Activated T-helper 17 cell treated with anti-CD3 and anti-CD28 coated beads, Interleukin-2, amount 50 U/mL, for 72 hours (primary cell): ENCODE measurements around the gene SRPX2. TPM values are rescaled to one million over a fixed set of nuclear protein-coding genes. Genes with fewer than 3 reads are reported as not detected.

Source experiments
- ATAC-seq: fragments of 150-1000 bp; cut with Tn5 transposase; replicated peaks from 2 replicates; pipeline ENCODE4 v1.10.0; 2021; ENCODE audit warnings: mild to moderate bottlenecking, moderate library complexity
- H3K27ac Mint-ChIP-seq: one replicate; pipeline ENCODE4 v1.8.0; 2022; ENCODE audit warnings: mixed read lengths
- H3K27me3 Mint-ChIP-seq: one replicate; pipeline ENCODE4 v1.8.0; 2022; ENCODE audit warnings: mixed read lengths
- H3K36me3 Mint-ChIP-seq: one replicate; pipeline ENCODE4 v1.8.0; 2022; ENCODE audit warnings: low read depth, mild to moderate bottlenecking, mixed read lengths
- H3K4me1 Mint-ChIP-seq: one replicate; pipeline ENCODE4 v1.8.0; 2022; ENCODE audit warnings: mixed read lengths
- H3K4me3 Mint-ChIP-seq: one replicate; pipeline ENCODE4 v1.8.0; 2022; ENCODE audit warnings: mild to moderate bottlenecking, mixed read lengths
- H3K9me3 Mint-ChIP-seq: one replicate; pipeline ENCODE4 v1.8.0; 2022; ENCODE audit warnings: mixed read lengths
- total RNA-seq, 2 donors: library from RNA; stranded (reverse); gene quantifications; one replicate each; pipeline ENCODE4 v1.2.3, GENCODE V29; 2022

The SRPX2 gene
- total RNA-seq, 2 donors from 2014 or later: not detected

GRCh38 chrX:100642290-100642689, 1.7 kb upstream of the SRPX2 start:
- Mint-ChIP-seq H3K27ac (no peak overlapping the region), H3K9me3 (no peaks in the 10 kb centered on the region), H3K4me3 (no peak overlapping the region), H3K4me1 (no peaks in the 10 kb centered on the region), H3K36me3 (no peaks in the 10 kb centered on the region), H3K27me3 (peaks cover 29% of the 10 kb centered on the region)
- ATAC-seq: no peak

DNA sequence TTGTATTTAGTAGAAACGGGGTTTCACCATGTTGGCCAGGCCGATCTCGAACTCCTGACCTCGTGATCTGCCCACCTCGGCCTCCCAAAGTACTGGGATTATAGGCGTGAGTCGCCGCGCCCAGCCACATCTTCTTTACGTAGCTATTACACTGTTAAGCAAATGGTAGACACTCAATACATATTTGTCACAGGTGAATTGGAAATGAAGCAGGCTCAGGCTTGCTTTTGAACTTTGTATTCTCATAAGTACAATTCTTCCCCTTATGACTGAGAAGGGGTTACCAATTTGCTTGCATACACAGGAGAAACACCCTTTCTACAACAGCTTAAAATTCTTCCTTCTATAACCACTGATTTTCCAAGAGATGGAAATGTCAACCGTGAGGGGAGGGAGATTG, 787 bp upstream of the SRPX2 start:
- Mint-ChIP-seq H3K27ac (no peak overlapping the region), H3K36me3 (no peaks in the 10 kb centered on the region), H3K27me3 (peaks cover 29% of the 10 kb centered on the region), H3K9me3 (no peaks in the 10 kb centered on the region), H3K4me3 (no peak overlapping the region), H3K4me1 (no peaks in the 10 kb centered on the region)
- no peak for ATAC-seq

- no peaks in the 10 kb centered on the region for H3K9me3 Mint-ChIP-seq
- no peak overlapping the region for H3K4me3 Mint-ChIP-seq
- H3K4me1 Mint-ChIP-seq: no peaks in the 10 kb centered on the region
- peaks cover 24% of the 10 kb centered on the region for H3K27me3 Mint-ChIP-seq
- no peak overlapping the region for H3K27ac Mint-ChIP-seq
- no peak for ATAC-seq
- no peaks in the 10 kb centered on the region for H3K36me3 Mint-ChIP-seq
These were observed 1.1 kb downstream of the SRPX2 start for GRCh38 chrX:100645106-100645505.

DNA sequence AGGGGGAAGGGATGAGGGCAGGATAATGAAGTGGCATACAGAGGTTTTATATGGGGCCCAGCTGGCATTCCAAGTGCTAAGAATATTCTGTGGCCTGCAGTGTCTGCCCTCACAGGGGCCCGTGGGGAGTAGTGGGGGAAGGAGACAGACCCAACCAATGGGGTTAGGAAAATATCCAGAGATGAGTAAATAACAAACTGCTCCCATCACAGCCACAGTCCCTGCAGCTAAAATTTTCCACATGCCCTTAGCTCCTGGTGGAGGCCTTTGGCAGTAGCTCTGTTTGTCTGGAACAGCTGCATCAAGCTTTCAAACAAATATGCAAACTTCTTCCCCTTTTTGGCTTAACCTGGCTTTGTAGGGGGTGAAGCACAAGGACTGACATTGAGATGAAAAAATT, 3.1 kb downstream of the SRPX2 start:
- H3K36me3 Mint-ChIP-seq: no peaks in the 10 kb centered on the region
- H3K4me3 Mint-ChIP-seq: no peak overlapping the region
- H3K27ac Mint-ChIP-seq: no peak overlapping the region
- ATAC-seq: no peak
- H3K27me3 Mint-ChIP-seq: peaks cover 17% of the 10 kb centered on the region
- no peaks in the 10 kb centered on the region for H3K9me3 Mint-ChIP-seq
- no peaks in the 10 kb centered on the region for H3K4me1 Mint-ChIP-seq

- H3K27me3 Mint-ChIP-seq: peaks cover 12% of the 10 kb centered on the region
- H3K27ac Mint-ChIP-seq: no peak overlapping the region
- H3K4me3 Mint-ChIP-seq: no peak overlapping the region
- no peak for ATAC-seq
- H3K9me3 Mint-ChIP-seq: no peaks in the 10 kb centered on the region
- no peaks in the 10 kb centered on the region for H3K36me3 Mint-ChIP-seq
- H3K4me1 Mint-ChIP-seq: no peaks in the 10 kb centered on the region
These were observed 3.7 kb downstream of the SRPX2 start for GRCh38 chrX:100647739-100648138.

GRCh38 chrX:100648458-100649417, 4.7 kb downstream of the SRPX2 start:
- Mint-ChIP-seq H3K36me3 (no peaks in the 10 kb centered on the region), H3K27me3 (peaks cover 12% of the 10 kb centered on the region), H3K9me3 (no peaks in the 10 kb centered on the region), H3K4me1 (no peaks in the 10 kb centered on the region), H3K27ac (no peak overlapping the region), H3K4me3 (no peak overlapping the region)
- ATAC-seq: no peak

- H3K4me3 Mint-ChIP-seq: no peak overlapping the region
- no peaks in the 10 kb centered on the region for H3K36me3 Mint-ChIP-seq
- H3K27me3 Mint-ChIP-seq: peaks cover 4% of the 10 kb centered on the region
- ATAC-seq: no peak
- no peaks in the 10 kb centered on the region for H3K9me3 Mint-ChIP-seq
- no peak overlapping the region for H3K27ac Mint-ChIP-seq
- H3K4me1 Mint-ChIP-seq: no peaks in the 10 kb centered on the region
These were observed 5.8 kb downstream of the SRPX2 start for GRCh38 chrX:100649550-100650356.

- no peaks in the 10 kb centered on the region for H3K27me3 Mint-ChIP-seq
- H3K4me1 Mint-ChIP-seq: no peaks in the 10 kb centered on the region
- no peak overlapping the region for H3K27ac Mint-ChIP-seq
- no peak overlapping the region for H3K4me3 Mint-ChIP-seq
- ATAC-seq: no peak
- H3K9me3 Mint-ChIP-seq: no peaks in the 10 kb centered on the region
- H3K36me3 Mint-ChIP-seq: no peaks in the 10 kb centered on the region
These were observed 6.8 kb downstream of the SRPX2 start for GRCh38 chrX:100650841-100651240.

- Mint-ChIP-seq H3K9me3 (no peaks in the 10 kb centered on the region), H3K27me3 (no peaks in the 10 kb centered on the region), H3K4me3 (no peak overlapping the region), H3K27ac (no peak overlapping the region), H3K4me1 (no peaks in the 10 kb centered on the region), H3K36me3 (no peaks in the 10 kb centered on the region)
- no peak for ATAC-seq
These were observed 8.3 kb downstream of the SRPX2 start for GRCh38 chrX:100652266-100652665.

- no peaks in the 10 kb centered on the region for H3K4me1 Mint-ChIP-seq
- no peak overlapping the region for H3K27ac Mint-ChIP-seq
- no peaks in the 10 kb centered on the region for H3K36me3 Mint-ChIP-seq
- H3K4me3 Mint-ChIP-seq: no peak overlapping the region
- no peaks in the 10 kb centered on the region for H3K27me3 Mint-ChIP-seq
- no peak for ATAC-seq
- no peaks in the 10 kb centered on the region for H3K9me3 Mint-ChIP-seq
These were observed 10.3 kb downstream of the SRPX2 start for GRCh38 chrX:100654261-100654660.

- no peak overlapping the region for H3K27ac Mint-ChIP-seq
- peaks cover 3% of the 10 kb centered on the region for H3K27me3 Mint-ChIP-seq
- no peak for ATAC-seq
- H3K36me3 Mint-ChIP-seq: no peaks in the 10 kb centered on the region
- no peak overlapping the region for H3K4me3 Mint-ChIP-seq
- no peaks in the 10 kb centered on the region for H3K4me1 Mint-ChIP-seq
- H3K9me3 Mint-ChIP-seq: no peaks in the 10 kb centered on the region
These were observed 15.0 kb downstream of the SRPX2 start for GRCh38 chrX:100658941-100659381.

GRCh38 chrX:100659431-100660137, 15.6 kb downstream of the SRPX2 start:
- no peak for ATAC-seq
- peaks cover 3% of the 10 kb centered on the region for H3K27me3 Mint-ChIP-seq
- H3K36me3 Mint-ChIP-seq: no peaks in the 10 kb centered on the region
- H3K4me3 Mint-ChIP-seq: no peak overlapping the region
- H3K9me3 Mint-ChIP-seq: no peaks in the 10 kb centered on the region
- H3K27ac Mint-ChIP-seq: no peak overlapping the region
- no peaks in the 10 kb centered on the region for H3K4me1 Mint-ChIP-seq

- no peaks in the 10 kb centered on the region for H3K9me3 Mint-ChIP-seq
- no peak for ATAC-seq
- H3K4me3 Mint-ChIP-seq: no peak overlapping the region
- H3K4me1 Mint-ChIP-seq: no peaks in the 10 kb centered on the region
- peaks cover 3% of the 10 kb centered on the region for H3K27me3 Mint-ChIP-seq
- H3K36me3 Mint-ChIP-seq: no peaks in the 10 kb centered on the region
- no peak overlapping the region for H3K27ac Mint-ChIP-seq
These were observed 18.2 kb downstream of the SRPX2 start for GRCh38 chrX:100662170-100662569.

- Mint-ChIP-seq H3K4me1 (no peaks in the 10 kb centered on the region), H3K27me3 (peaks cover 3% of the 10 kb centered on the region), H3K27ac (no peak overlapping the region), H3K36me3 (no peaks in the 10 kb centered on the region), H3K9me3 (no peaks in the 10 kb centered on the region), H3K4me3 (no peak overlapping the region)
- no peak for ATAC-seq
These were observed 18.8 kb downstream of the SRPX2 start for GRCh38 chrX:100662796-100663195.
